ENCODE data around the gene PI4K2B.

PI4K2B gene

DNA sequence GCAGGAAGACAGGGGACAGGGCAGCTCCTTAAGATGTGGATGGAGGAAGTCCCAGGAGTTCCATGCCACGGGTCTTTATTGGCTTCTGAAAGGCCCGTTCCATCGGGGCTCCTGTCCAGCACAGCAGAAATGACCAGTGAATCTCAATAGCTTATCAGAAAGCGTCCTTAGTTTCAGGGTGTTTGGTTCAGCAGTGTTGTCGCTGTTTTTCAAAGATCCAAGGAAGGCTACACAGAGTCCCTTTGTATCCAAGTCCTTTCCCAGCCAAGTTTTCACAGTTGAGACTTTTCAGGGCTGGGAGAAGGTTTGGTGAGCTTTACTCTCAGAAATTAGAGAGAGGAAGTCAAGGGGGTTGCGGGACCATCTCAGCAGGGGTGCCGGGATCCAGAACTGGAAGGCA is 73.8 kb downstream of the PI4K2B start:
- no peak for ATAC-seq
- TF ChIP-seq GLIS3 (CRISPR knock-in tag; IDR thresholded peaks at IDR 0.05) = no peak

DNA sequence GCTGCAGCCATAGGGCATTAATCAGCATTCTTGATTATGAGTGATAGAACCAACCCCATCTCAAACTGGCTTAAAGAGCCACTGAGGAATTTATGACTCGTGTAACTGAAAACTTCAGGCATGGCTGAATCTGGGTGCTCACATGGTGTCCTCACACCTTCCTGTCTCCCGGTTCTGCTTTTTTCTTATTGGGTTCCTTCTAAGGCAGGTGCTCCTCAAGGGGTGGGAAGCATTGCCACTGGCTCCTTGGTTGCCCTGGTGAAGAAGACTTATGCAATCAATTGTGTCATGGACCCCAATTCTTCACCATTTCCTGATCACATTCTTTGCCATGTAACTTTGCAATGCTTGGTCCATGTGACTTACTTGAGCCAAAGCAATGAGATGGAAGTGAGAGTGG is 74.5 kb downstream of the PI4K2B start:
- ATAC-seq = no peak
- no peak for TF ChIP-seq CSDC2 (CRISPR knock-in tag; IDR thresholded peaks at IDR 0.05)
- TF ChIP-seq, protein P1, sequence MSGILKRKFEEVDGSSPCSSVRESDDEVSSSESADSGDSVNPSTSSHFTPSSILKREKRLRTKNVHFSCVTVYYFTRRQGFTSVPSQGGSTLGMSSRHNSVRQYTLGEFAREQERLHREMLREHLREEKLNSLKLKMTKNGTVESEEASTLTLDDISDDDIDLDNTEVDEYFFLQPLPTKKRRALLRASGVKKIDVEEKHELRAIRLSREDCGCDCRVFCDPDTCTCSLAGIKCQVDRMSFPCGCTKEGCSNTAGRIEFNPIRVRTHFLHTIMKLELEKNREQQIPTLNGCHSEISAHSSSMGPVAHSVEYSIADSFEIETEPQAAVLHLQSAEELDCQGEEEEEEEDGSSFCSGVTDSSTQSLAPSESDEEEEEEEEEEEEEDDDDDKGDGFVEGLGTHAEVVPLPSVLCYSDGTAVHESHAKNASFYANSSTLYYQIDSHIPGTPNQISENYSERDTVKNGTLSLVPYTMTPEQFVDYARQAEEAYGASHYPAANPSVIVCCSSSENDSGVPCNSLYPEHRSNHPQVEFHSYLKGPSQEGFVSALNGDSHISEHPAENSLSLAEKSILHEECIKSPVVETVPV (CRISPR knock-in tag; IDR thresholded peaks at IDR 0.05) = no peak
- no peak for TF ChIP-seq ZC3H10 (CRISPR knock-in tag; IDR thresholded peaks at IDR 0.05)
- no peak for TF ChIP-seq ARNTL (CRISPR knock-in tag; IDR thresholded peaks at IDR 0.05; ENCODE audit: borderline replicate concordance, low read depth)
- TF ChIP-seq ESRRG (CRISPR knock-in tag; IDR thresholded peaks at IDR 0.05) = no peak
- TF ChIP-seq ISL1 (CRISPR knock-in tag; IDR thresholded peaks at IDR 0.05) = no peak
- TF ChIP-seq, protein P2, sequence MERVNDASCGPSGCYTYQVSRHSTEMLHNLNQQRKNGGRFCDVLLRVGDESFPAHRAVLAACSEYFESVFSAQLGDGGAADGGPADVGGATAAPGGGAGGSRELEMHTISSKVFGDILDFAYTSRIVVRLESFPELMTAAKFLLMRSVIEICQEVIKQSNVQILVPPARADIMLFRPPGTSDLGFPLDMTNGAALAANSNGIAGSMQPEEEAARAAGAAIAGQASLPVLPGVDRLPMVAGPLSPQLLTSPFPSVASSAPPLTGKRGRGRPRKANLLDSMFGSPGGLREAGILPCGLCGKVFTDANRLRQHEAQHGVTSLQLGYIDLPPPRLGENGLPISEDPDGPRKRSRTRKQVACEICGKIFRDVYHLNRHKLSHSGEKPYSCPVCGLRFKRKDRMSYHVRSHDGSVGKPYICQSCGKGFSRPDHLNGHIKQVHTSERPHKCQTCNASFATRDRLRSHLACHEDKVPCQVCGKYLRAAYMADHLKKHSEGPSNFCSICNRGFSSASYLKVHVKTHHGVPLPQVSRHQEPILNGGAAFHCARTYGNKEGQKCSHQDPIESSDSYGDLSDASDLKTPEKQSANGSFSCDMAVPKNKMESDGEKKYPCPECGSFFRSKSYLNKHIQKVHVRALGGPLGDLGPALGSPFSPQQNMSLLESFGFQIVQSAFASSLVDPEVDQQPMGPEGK (CRISPR knock-in tag; IDR thresholded peaks at IDR 0.05; ENCODE audit: borderline replicate concordance) = no peak
- TF ChIP-seq BACH2 (CRISPR knock-in tag; IDR thresholded peaks at IDR 0.05; ENCODE audit: borderline replicate concordance) = no peak
- TF ChIP-seq, protein P3, sequence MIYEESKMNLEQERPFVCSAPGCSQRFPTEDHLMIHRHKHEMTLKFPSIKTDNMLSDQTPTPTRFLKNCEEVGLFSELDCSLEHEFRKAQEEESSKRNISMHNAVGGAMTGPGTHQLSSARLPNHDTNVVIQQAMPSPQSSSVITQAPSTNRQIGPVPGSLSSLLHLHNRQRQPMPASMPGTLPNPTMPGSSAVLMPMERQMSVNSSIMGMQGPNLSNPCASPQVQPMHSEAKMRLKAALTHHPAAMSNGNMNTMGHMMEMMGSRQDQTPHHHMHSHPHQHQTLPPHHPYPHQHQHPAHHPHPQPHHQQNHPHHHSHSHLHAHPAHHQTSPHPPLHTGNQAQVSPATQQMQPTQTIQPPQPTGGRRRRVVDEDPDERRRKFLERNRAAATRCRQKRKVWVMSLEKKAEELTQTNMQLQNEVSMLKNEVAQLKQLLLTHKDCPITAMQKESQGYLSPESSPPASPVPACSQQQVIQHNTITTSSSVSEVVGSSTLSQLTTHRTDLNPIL (CRISPR knock-in tag; IDR thresholded peaks at IDR 0.05; ENCODE audit: low read depth) = no peak
- TF ChIP-seq ZNF70 (CRISPR knock-in tag; IDR thresholded peaks at IDR 0.05) = no peak
- no peak for TF ChIP-seq PPARA (CRISPR knock-in tag; IDR thresholded peaks at IDR 0.05; ENCODE audit: borderline replicate concordance)
- TF ChIP-seq ZFP3 (CRISPR knock-in tag; IDR thresholded peaks at IDR 0.05) = no peak
- TF ChIP-seq, protein P4, sequence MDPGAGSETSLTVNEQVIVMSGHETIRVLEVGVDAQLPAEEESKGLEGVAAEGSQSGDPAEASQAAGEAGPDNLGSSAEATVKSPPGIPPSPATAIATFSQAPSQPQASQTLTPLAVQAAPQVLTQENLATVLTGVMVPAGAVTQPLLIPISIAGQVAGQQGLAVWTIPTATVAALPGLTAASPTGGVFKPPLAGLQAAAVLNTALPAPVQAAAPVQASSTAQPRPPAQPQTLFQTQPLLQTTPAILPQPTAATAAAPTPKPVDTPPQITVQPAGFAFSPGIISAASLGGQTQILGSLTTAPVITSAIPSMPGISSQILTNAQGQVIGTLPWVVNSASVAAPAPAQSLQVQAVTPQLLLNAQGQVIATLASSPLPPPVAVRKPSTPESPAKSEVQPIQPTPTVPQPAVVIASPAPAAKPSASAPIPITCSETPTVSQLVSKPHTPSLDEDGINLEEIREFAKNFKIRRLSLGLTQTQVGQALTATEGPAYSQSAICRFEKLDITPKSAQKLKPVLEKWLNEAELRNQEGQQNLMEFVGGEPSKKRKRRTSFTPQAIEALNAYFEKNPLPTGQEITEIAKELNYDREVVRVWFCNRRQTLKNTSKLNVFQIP (CRISPR knock-in tag; IDR thresholded peaks at IDR 0.05; ENCODE audit: borderline replicate concordance, low read depth) = no peak

DNA sequence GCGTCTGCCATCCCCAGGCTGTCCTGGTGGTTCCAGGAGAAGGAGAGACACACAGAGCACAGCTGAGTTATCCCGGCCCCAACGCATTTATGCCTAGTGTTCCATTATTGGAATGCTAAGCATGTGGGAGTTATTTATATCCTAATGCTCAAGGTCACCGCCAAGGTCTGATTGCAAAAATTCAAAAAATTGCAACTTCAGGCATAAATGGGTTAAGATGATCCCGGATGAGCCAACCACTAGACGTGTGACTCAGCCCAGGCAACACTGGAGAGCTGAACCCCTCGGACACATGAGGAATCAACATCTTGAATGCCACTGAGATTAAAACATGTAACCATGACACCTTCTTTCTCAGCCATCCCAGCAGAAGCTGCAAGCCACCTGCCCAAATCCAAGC is 74.9 kb downstream of the PI4K2B start:
- TF ChIP-seq, protein P4 (CRISPR knock-in tag; IDR thresholded peaks at IDR 0.05; ENCODE audit: borderline replicate concordance, low read depth) = no peak
- TF ChIP-seq ARNTL (CRISPR knock-in tag; IDR thresholded peaks at IDR 0.05; ENCODE audit: borderline replicate concordance, low read depth) (no peak), ESRRG (CRISPR knock-in tag; IDR thresholded peaks at IDR 0.05) (no peak), TCF4 (CRISPR knock-in tag; IDR thresholded peaks at IDR 0.05; ENCODE audit: borderline replicate concordance) (no peak), GLIS3 (CRISPR knock-in tag; IDR thresholded peaks at IDR 0.05) (no peak), ZNF565 (CRISPR knock-in tag; conservative IDR thresholded peaks at IDR 0.05; ENCODE audit: low read depth) (no peak), TOX (CRISPR knock-in tag; IDR thresholded peaks at IDR 0.05; ENCODE audit: borderline replicate concordance) (no peak), ISL1 (CRISPR knock-in tag; IDR thresholded peaks at IDR 0.05) (no peak), SNAI2 (CRISPR knock-in tag; IDR thresholded peaks at IDR 0.05) (no peak)
- TF ChIP-seq, protein P2 (CRISPR knock-in tag; IDR thresholded peaks at IDR 0.05; ENCODE audit: borderline replicate concordance) = no peak
- ATAC-seq = no peak; the same call in 2 of the 3 replicates
